Naive thymus-derived CD4-positive, alpha-beta T cell (primary cell): Measurements from ENCODE around the gene EGFR. TPM values are rescaled to one million over a fixed set of nuclear protein-coding genes. Genes with fewer than 3 reads are reported as not detected.

Experiments used
- ATAC-seq: fragments of 150-1000 bp; cut with Tn5 transposase; 2 replicates; pipeline ENCODE4 v1.10.0; 2021; ENCODE audit warnings: mild to moderate bottlenecking, moderate library complexity
- CTCF ChIA-PET: fragments of 350-600 bp; sonication (Branson Sonifier 250); formaldehyde crosslinking; loops from one replicate; lab custom pipeline; 2021; ENCODE audit warnings: antibody characterized with exemption; lab: Charles Lee
- POLR2A ChIA-PET: fragments of 350-600 bp; sonication (Branson Sonifier 250); formaldehyde crosslinking; loops from one replicate; lab custom pipeline; 2021; ENCODE audit warnings: antibody characterized with exemption, inconsistent platforms; lab: Charles Lee
- DNase-seq, 9 donors: peaks; one replicate each; pipeline versions ENCODE4 v3.0.0 to v3.0.0-alpha.2; 2020 to 2022; ENCODE audit warnings: mixed read lengths in 1 of 9
- H3K27ac ChIP-seq: one replicate; pipeline ENCODE4 v1.7.0; 2013; ENCODE audit warnings: mild to moderate bottlenecking, low read depth, low read length, moderate library complexity
- H3K27me3 ChIP-seq, 2 donors: one replicate each; pipeline ENCODE4 v1.7.0; 2013; ENCODE audit warnings: low read length in 2 of 2, mild to moderate bottlenecking in 2 of 2, moderate library complexity in 2 of 2; ENCODE audit not compliant: control insufficient read depth in 2 of 2, insufficient read depth in 2 of 2
- H3K36me3 ChIP-seq, 3 experiments: 1 replicate in 2 of 3; 2 replicates in 1 of 3; pipeline ENCODE4 v1.7.0; 2013; ENCODE audit warnings: low read length in 3 of 3, mild to moderate bottlenecking in 3 of 3, moderate library complexity in 1 of 3; ENCODE audit not compliant: insufficient read depth in 3 of 3, control insufficient read depth in 2 of 3
- H3K4me1 ChIP-seq, 2 donors: one replicate each; pipeline ENCODE4 v1.7.0; 2013; ENCODE audit warnings: low read length in 2 of 2, mild to moderate bottlenecking in 2 of 2, moderate library complexity in 1 of 2; ENCODE audit not compliant: control insufficient read depth in 2 of 2, insufficient read depth in 2 of 2
- H3K4me3 ChIP-seq: 2 replicates; pipeline ENCODE4 v1.7.0; 2013; ENCODE audit warnings: mild to moderate bottlenecking, low read length
- H3K9me3 ChIP-seq, 3 experiments: 1 replicate in 2 of 3; 2 replicates in 1 of 3; pipeline ENCODE4 v1.7.0; 2013; ENCODE audit warnings: low read length in 3 of 3; ENCODE audit not compliant: control insufficient read depth in 2 of 3
- H3K27ac Mint-ChIP-seq, 9 donors: one replicate each; pipeline ENCODE4 v1.8.0; 2020 to 2022; ENCODE audit warnings: mixed read lengths in 9 of 9, mild to moderate bottlenecking in 8 of 9, moderate library complexity in 5 of 9, inconsistent platforms in 2 of 9
- H3K27me3 Mint-ChIP-seq, 5 donors: one replicate each; pipeline ENCODE4 v1.8.0; 2021 to 2022; ENCODE audit warnings: mixed read lengths in 5 of 5, mild to moderate bottlenecking in 1 of 5
- H3K36me3 Mint-ChIP-seq, 5 donors: one replicate each; pipeline ENCODE4 v1.8.0; 2020 to 2022; ENCODE audit warnings: mixed read lengths in 5 of 5, mild to moderate bottlenecking in 3 of 5, inconsistent platforms in 1 of 5
- H3K4me1 Mint-ChIP-seq, 7 donors: one replicate each; pipeline ENCODE4 v1.8.0; 2020 to 2022; ENCODE audit warnings: mixed read lengths in 7 of 7, mild to moderate bottlenecking in 3 of 7, inconsistent platforms in 1 of 7
- H3K4me3 Mint-ChIP-seq, 10 donors: one replicate each; pipeline ENCODE4 v1.8.0; 2020 to 2022; ENCODE audit warnings: mild to moderate bottlenecking in 10 of 10, mixed read lengths in 10 of 10, moderate library complexity in 6 of 10, inconsistent platforms in 2 of 10
- H3K9me3 Mint-ChIP-seq, 11 donors: one replicate each; pipeline ENCODE4 v1.8.0; 2020 to 2022; ENCODE audit warnings: mixed read lengths in 11 of 11, mild to moderate bottlenecking in 4 of 11, inconsistent platforms in 1 of 11, moderate library complexity in 1 of 11
- intact Hi-C, 2 donors: fragments of 100-400 bp; cut with micrococcal nuclease; formaldehyde crosslinking; loops; one replicate each; pipeline ENCODE4 v1.15.1; 2023
- polyA plus RNA-seq, 2 donors: library from polyadenylated mRNA; unstranded; fragments of 300-500 nt; fragmentation: Illumina TruSeq; gene quantifications; one replicate each; pipeline ENCODE4 v1.2.3, GENCODE V29; 2021
- total RNA-seq, 6 experiments: library from RNA in 5 of 6; stranded (reverse) in 5 of 6; gene quantifications; 1 replicate in 5 of 6; 2 replicates in 1 of 6; pipeline ENCODE4 v1.2.3 and lab custom pipeline; 2021 to 2026

The EGFR gene
- total and polyA plus RNA-seq, 7 experiments from 2014 or later, result 0.16 TPM; not detected in 6

DNA sequence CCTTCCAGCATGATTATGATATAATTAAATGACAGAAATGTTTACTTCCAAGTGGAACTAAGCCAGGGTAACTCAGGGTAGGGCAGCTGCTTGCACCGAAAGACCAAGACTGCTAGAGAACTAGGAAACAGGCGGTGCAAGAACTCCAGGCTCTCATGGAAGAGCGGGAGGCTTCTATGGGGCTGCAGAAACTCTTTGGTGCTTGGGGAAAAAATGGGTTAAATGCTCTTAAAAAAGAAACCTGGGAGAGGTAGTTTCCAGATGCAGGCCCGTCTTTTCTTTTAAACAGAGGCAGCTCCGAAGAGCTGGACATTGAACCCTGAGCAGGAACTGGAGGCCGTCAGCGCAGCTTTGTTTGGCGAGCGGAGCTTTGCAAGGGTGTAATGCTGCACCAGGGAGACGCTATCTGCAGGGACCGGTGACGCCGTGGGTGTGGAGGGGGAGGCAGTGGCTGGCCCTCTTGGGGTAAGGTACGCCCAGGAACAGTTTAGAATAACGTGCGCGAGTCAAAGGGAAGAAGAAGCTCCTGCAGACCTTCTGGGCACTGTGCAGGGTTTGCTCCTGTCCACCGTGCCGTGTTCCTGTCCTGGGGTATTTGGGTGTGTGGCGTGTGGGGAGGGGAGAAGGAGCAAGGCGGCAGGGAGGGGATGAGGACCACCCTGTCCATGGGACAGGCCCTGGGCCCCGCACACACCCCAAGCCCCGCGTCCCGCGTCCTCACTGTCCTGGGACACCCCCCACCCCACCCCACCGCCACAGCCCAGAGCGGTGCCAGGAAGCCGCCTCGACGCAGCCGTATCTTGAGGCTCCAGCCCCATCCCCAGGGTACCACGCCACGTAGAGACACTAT lies 59.0 kb downstream of the EGFR start:
- Mint-ChIP-seq H3K36me3 (peaks cover 0 to 2% (median 0%) of the 10 kb centered on the region in 5 donors), H3K9me3 (no peaks in the 10 kb centered on the region), H3K4me3 (no peak overlapping the region), H3K4me1 (peaks cover 0 to 17% (median 3%) of the 10 kb centered on the region in 7 donors), H3K27me3 (peaks cover 0 to 14% (median 0%) of the 10 kb centered on the region in 5 donors), H3K27ac (no peak overlapping the region)
- Histone ChIP-seq H3K36me3 (no peaks in the 10 kb centered on the region), H3K9me3 (no peaks in the 10 kb centered on the region), H3K27me3 (no peaks in the 10 kb centered on the region), H3K4me3 (no peak overlapping the region), H3K4me1 (peaks cover 0 to 5% of the 10 kb centered on the region in 2 donors), H3K27ac (no peak overlapping the region)
- DNase-seq (no peak), ATAC-seq (no peak)
- POLR2A ChIA-PET, result no interaction called here
- CTCF ChIA-PET, result no interaction called here
- intact Hi-C loops, result no loop called here

DNA sequence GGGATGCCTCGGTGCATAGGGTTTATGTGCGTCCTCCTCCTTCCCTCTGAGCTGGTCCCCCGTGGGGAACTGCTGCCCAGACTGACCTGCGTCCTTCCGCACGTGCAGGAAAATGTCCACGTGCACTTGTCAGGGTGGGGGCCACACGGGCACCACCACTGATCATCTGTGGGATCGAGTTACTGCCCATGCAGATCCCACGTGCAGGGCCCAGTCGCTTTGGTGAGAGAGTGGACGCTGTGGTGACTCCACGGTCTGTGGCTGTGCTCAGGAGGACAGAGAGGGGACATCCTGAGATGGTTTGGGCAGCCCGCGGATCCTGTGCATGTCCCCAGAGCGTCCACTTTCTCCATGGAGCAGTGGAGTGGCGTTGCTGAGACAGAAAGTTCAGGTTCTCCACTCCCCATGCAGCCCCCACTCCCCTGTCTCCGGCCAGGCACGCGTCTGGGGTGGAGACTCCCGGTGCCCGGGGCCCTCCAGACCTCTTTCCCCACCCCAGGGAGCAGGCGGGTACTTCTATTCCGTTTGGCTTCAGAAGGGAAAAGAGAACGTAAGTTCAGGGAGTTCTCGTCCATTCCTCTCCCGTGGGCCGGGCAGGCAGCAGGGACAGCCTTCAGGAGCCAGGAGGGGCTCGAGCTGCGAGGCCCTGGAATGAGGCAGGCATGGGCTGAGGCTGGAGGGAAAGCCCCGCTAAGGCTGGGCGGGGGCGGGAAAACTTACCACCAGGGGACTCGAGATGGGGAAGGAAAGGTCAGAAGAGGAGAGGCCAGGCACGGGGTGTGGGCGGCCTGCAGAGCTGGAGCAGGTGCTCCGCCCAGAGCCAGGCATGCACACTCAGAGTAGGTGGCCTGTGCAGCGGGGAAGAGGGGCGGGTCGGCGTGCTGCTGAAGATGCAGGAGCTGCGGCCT lies 59.9 kb downstream of the EGFR start:
- Histone ChIP-seq H3K9me3 (no peaks in the 10 kb centered on the region), H3K27ac (no peak overlapping the region), H3K4me1 (peaks cover 0 to 1% of the 10 kb centered on the region in 2 donors), H3K4me3 (no peak overlapping the region), H3K27me3 (no peaks in the 10 kb centered on the region), H3K36me3 (no peaks in the 10 kb centered on the region)
- peaks cover 0 to 10% (median 0%) of the 10 kb centered on the region in 5 donors for H3K27me3 Mint-ChIP-seq
- intact Hi-C loops, result no loop called here
- no peaks in the 10 kb centered on the region for H3K9me3 Mint-ChIP-seq
- H3K4me3 Mint-ChIP-seq, result no peak overlapping the region
- ChIA-PET CTCF (no interaction called here), POLR2A (no interaction called here)
- no peak for ATAC-seq
- H3K4me1 Mint-ChIP-seq, result peaks cover 0 to 10% (median 3%) of the 10 kb centered on the region in 7 donors
- no peak overlapping the region for H3K27ac Mint-ChIP-seq
- DNase-seq, result no peak
- peaks cover 0 to under 1% (median 0%) of the 10 kb centered on the region in 5 donors for H3K36me3 Mint-ChIP-seq

DNA sequence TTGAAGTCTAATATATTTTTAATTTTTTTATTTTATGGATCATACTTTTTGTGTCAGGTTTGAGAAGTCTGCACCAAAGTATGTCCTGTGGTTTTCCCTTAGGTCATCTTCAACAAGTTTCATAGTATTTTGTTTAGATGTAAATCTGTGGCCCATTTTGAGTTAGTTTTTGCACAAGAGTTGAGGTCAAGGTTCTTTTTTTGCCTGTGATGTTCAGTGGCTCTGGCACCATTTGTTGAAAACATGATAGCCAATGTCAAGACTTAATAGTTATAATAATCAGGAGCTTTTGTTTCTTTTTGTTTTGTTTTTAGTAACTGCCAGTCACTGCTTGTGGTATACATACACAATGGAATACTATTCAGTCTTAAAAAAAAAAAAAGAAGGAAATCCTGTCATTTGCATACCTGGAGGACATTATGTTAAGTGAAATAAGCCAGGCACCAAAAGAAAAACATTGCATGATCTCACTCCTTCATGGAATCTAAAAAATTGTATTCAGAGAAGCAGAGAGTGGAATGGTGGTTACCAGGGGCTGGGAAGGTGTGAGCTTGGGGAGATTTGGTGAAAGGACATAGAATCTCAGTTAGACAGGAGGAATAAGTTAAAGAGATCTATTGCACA lies 61.3 kb downstream of the EGFR start:
- no peaks in the 10 kb centered on the region for H3K4me1 Mint-ChIP-seq
- H3K27me3 Mint-ChIP-seq, result peaks cover 0 to 14% (median 0%) of the 10 kb centered on the region in 5 donors
- ATAC-seq, result no peak
- no peaks in the 10 kb centered on the region for H3K9me3 ChIP-seq
- ChIA-PET POLR2A (no interaction called here), CTCF (no interaction called here)
- no peak for DNase-seq
- H3K4me3 ChIP-seq, result no peak overlapping the region
- no peak overlapping the region for H3K27ac Mint-ChIP-seq
- H3K9me3 Mint-ChIP-seq, result no peaks in the 10 kb centered on the region
- no peaks in the 10 kb centered on the region for H3K36me3 ChIP-seq
- H3K27ac ChIP-seq, result no peak overlapping the region
- H3K36me3 Mint-ChIP-seq, result no peaks in the 10 kb centered on the region
- H3K27me3 ChIP-seq, result no peaks in the 10 kb centered on the region
- no peak overlapping the region for H3K4me3 Mint-ChIP-seq
- intact Hi-C loops, result loop anchor here in 1 of 2 donors (10.0 kb wide), 1 partner anchor 175 kb away; no protein-coding TSS in a partner anchor
- no peaks in the 10 kb centered on the region for H3K4me1 ChIP-seq

DNA sequence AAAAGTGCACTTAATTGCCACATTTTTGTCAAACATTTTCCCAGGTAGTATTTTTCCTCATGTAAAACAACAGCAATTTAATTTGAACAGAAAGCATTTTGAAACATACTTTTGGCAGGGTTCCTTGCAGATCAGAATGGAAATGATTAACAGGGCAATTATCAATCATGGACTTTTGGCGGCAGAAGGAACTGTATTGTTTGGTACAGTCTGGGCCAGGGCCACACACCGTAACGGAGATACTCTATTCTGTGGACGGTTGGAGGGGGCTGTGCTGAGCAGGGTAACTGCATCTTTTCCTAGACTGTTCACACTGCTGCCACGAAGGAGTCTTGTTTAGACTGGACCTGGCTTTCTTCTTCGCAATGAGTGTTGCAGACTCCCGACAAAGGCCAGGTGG lies 62.3 kb downstream of the EGFR start:
- Histone ChIP-seq H3K27me3 (no peaks in the 10 kb centered on the region), H3K9me3 (no peaks in the 10 kb centered on the region), H3K36me3 (no peaks in the 10 kb centered on the region), H3K4me1 (no peaks in the 10 kb centered on the region), H3K27ac (no peak overlapping the region), H3K4me3 (no peak overlapping the region)
- H3K27ac Mint-ChIP-seq, result no peak overlapping the region
- peaks cover 0 to 24% (median 7%) of the 10 kb centered on the region in 5 donors for H3K27me3 Mint-ChIP-seq
- DNase-seq, result no peak
- intact Hi-C loops, result loop anchor here in 1 of 2 donors (10.0 kb wide), 1 partner anchor 174 kb away; no protein-coding TSS in a partner anchor
- H3K9me3 Mint-ChIP-seq, result no peaks in the 10 kb centered on the region
- H3K36me3 Mint-ChIP-seq, result no peaks in the 10 kb centered on the region
- CTCF ChIA-PET, result no interaction called here
- no peak for ATAC-seq
- H3K4me1 Mint-ChIP-seq, result peaks cover under 1 to 7% (median 3%) of the 10 kb centered on the region in 7 donors
- POLR2A ChIA-PET, result no interaction called here
- H3K4me3 Mint-ChIP-seq, result no peak overlapping the region

DNA sequence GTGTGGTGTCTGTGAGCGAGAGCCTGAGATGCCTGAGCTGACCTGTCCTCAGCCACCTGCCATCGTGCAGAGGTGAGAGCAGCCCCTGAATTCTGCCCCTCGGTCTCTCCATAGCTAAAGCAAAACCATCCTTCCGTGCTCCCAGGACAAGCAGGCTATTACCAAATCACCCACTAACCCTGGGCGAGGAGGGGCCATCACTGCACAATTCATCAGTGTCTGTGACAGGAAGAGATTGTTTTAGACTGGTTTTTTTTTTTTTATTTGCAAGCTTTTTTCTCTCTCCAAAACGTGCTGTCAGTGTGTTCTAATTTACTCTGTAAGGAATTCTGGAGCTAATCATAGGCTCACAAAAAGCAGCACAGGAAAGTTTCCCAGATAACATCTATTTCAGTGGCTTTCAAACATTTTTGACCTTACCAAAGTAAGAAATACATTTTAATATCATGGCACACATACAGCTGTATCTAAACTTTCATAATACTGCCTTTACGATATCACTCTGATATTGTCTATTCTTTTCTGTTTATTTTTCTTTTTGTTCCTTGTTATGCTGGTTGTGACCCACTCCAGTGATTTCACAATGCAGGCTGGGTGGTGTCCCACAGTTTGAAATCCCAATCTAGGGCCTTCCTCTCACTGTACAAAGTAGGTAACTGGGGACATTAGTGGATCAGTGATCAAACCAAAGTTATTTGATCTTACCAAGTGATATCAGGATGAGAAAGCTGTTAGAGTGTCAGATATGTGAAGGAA lies 62.8 kb downstream of the EGFR start:
- Histone ChIP-seq H3K4me3 (no peak overlapping the region), H3K4me1 (peaks cover 0 to 3% of the 10 kb centered on the region in 2 donors), H3K27me3 (no peaks in the 10 kb centered on the region), H3K27ac (no peak overlapping the region), H3K9me3 (no peaks in the 10 kb centered on the region), H3K36me3 (no peaks in the 10 kb centered on the region)
- intact Hi-C loops, result loop anchor here in 1 of 2 donors (10.0 kb wide), 1 partner anchor 173 kb away; no protein-coding TSS in a partner anchor
- ChIA-PET POLR2A (no interaction called here), CTCF (no interaction called here)
- Mint-ChIP-seq H3K36me3 (no peaks in the 10 kb centered on the region), H3K27me3 (peaks cover 0 to 25% (median 8%) of the 10 kb centered on the region in 5 donors), H3K4me1 (peaks cover 4 to 12% (median 9%) of the 10 kb centered on the region in 7 donors), H3K27ac (no peak overlapping the region), H3K4me3 (no peak overlapping the region), H3K9me3 (no peaks in the 10 kb centered on the region)
- no peak for ATAC-seq
- DNase-seq, result no peak

DNA sequence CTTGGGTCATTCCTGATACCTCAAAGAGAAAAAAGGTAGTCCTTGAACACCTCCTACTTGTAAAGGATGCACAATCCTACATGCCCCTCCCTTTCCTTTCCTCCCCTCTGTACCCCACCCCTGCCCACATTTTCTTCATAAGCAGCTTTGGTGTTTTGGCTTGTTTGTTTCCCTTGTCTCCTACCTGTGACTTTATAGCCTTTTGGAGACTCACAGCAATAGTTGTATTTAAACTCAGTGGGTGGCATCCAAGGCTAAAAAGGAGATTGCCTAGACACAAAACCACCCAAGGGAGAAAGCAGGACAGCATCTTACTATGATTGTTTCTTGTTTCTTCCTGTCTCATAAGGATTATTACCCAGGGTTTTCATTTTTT lies 63.4 kb downstream of the EGFR start:
- ATAC-seq, result no peak
- no peaks in the 10 kb centered on the region for H3K36me3 Mint-ChIP-seq
- POLR2A ChIA-PET, result no interaction called here
- H3K9me3 Mint-ChIP-seq, result no peaks in the 10 kb centered on the region
- peaks cover 0 to 5% of the 10 kb centered on the region in 2 donors for H3K4me1 ChIP-seq
- H3K4me1 Mint-ChIP-seq, result peaks cover 6 to 17% (median 12%) of the 10 kb centered on the region in 7 donors
- no peak for DNase-seq
- H3K9me3 ChIP-seq, result no peaks in the 10 kb centered on the region
- no peak overlapping the region for H3K4me3 ChIP-seq
- intact Hi-C loops, result loop anchor here in 1 of 2 donors (10.0 kb wide), 1 partner anchor 173 kb away; no protein-coding TSS in a partner anchor
- no peaks in the 10 kb centered on the region for H3K27me3 ChIP-seq
- no peaks in the 10 kb centered on the region for H3K36me3 ChIP-seq
- CTCF ChIA-PET, result no interaction called here
- H3K27ac ChIP-seq, result no peak overlapping the region
- H3K27ac Mint-ChIP-seq, result no peak overlapping the region
- H3K4me3 Mint-ChIP-seq, result no peak overlapping the region
- peaks cover 0 to 26% (median 8%) of the 10 kb centered on the region in 5 donors for H3K27me3 Mint-ChIP-seq
